ENCODE data around the gene STK39. TPM values are rescaled to one million over a fixed set of nuclear protein-coding genes. Genes with fewer than 3 reads are reported as not detected.

The STK39 gene
- total RNA-seq, 1 experiment from 2014 or later = 18.3 TPM

GRCh38 chr2:168233726-168234406 is 13.5 kb downstream of the STK39 start:
- no peaks in the 10 kb centered on the region for H3K9me3 ChIP-seq (replicated peaks)
- no peak for DNase-seq (ENCODE audit: low read depth in 1 of 2, low spot score in 2 of 2)
- no peak overlapping the region for H3K4me3 ChIP-seq

GRCh38 chr2:168233166-168233565 is 14.2 kb downstream of the STK39 start:
- H3K27me3 ChIP-seq (replicated peaks) = no peaks in the 10 kb centered on the region
- no peak overlapping the region for H3K4me3 ChIP-seq
- H3K36me3 ChIP-seq = peaks cover 3% of the 10 kb centered on the region; the same call in 1 of the 2 replicates
- H3K27ac ChIP-seq = no peak overlapping the region
- H3K4me1 ChIP-seq (replicated peaks) = peaks cover 8% of the 10 kb centered on the region
- H3K9me3 ChIP-seq (replicated peaks) = no peaks in the 10 kb centered on the region
- DNase-seq (ENCODE audit: low read depth in 1 of 2, low spot score in 2 of 2) = no peak

More at GRCh38 chr2:168233726-168234406, 13.5 kb downstream of the STK39 start:
- H3K4me1 ChIP-seq (replicated peaks) = peaks cover 10% of the 10 kb centered on the region
- H3K27me3 ChIP-seq (replicated peaks) = no peaks in the 10 kb centered on the region
- H3K36me3 ChIP-seq = peaks cover 3% of the 10 kb centered on the region; the same call in 1 of the 2 replicates
- H3K27ac ChIP-seq = no peak overlapping the region

- H3K27ac ChIP-seq = no peak overlapping the region
- H3K36me3 ChIP-seq = peaks cover 3% of the 10 kb centered on the region; the same call in 1 of the 2 replicates
- DNase-seq (ENCODE audit: low read depth in 1 of 2, low spot score in 2 of 2) = no peak
- no peaks in the 10 kb centered on the region for H3K27me3 ChIP-seq (replicated peaks)
- no peaks in the 10 kb centered on the region for H3K9me3 ChIP-seq (replicated peaks)
- no peak overlapping the region for H3K4me3 ChIP-seq
- no peaks in the 10 kb centered on the region for H3K4me1 ChIP-seq (replicated peaks)
Observed at GRCh38 chr2:168231609-168232241, 15.7 kb downstream of the STK39 start.

GRCh38 chr2:168230389-168230788 is 17.0 kb downstream of the STK39 start:
- DNase-seq (ENCODE audit: low read depth in 1 of 2, low spot score in 2 of 2) = no peak
- Histone ChIP-seq H3K36me3 (peaks cover 3% of the 10 kb centered on the region; the same call in 1 of the 2 replicates), H3K27me3 (replicated peaks) (no peaks in the 10 kb centered on the region), H3K4me3 (no peak overlapping the region), H3K9me3 (replicated peaks) (no peaks in the 10 kb centered on the region), H3K4me1 (replicated peaks) (no peaks in the 10 kb centered on the region), H3K27ac (no peak overlapping the region)

- no peak overlapping the region for H3K27ac ChIP-seq
- no peak overlapping the region for H3K4me3 ChIP-seq
- DNase-seq (ENCODE audit: low read depth in 1 of 2, low spot score in 2 of 2) = no peak
- no peaks in the 10 kb centered on the region for H3K36me3 ChIP-seq
- H3K4me1 ChIP-seq (replicated peaks) = peaks cover 8% of the 10 kb centered on the region
- H3K9me3 ChIP-seq (replicated peaks) = no peaks in the 10 kb centered on the region
- no peaks in the 10 kb centered on the region for H3K27me3 ChIP-seq (replicated peaks)
Observed at GRCh38 chr2:168224346-168224745, 23.0 kb downstream of the STK39 start.

- Histone ChIP-seq H3K4me1 (replicated peaks) (peaks cover 20% of the 10 kb centered on the region), H3K36me3 (no peaks in the 10 kb centered on the region), H3K9me3 (replicated peaks) (no peaks in the 10 kb centered on the region), H3K27ac (no peak overlapping the region), H3K4me3 (no peak overlapping the region), H3K27me3 (replicated peaks) (no peaks in the 10 kb centered on the region)
- no peak for DNase-seq (ENCODE audit: low read depth in 1 of 2, low spot score in 2 of 2)
Observed at GRCh38 chr2:168222088-168222487, 25.3 kb downstream of the STK39 start.

GRCh38 chr2:168220965-168221819 is 26.2 kb downstream of the STK39 start:
- Histone ChIP-seq H3K27me3 (replicated peaks) (no peaks in the 10 kb centered on the region), H3K36me3 (no peaks in the 10 kb centered on the region), H3K27ac (no peak overlapping the region), H3K4me1 (replicated peaks) (peaks cover 29% of the 10 kb centered on the region), H3K9me3 (replicated peaks) (no peaks in the 10 kb centered on the region), H3K4me3 (no peak overlapping the region)
- DNase-seq (ENCODE audit: low read depth in 1 of 2, low spot score in 2 of 2) = no peak

GRCh38 chr2:168217920-168218319 is 29.5 kb downstream of the STK39 start:
- no peak for DNase-seq (ENCODE audit: low read depth in 1 of 2, low spot score in 2 of 2)
- Histone ChIP-seq H3K36me3 (no peaks in the 10 kb centered on the region), H3K4me3 (no peak overlapping the region), H3K27ac (no peak overlapping the region), H3K4me1 (replicated peaks) (peaks cover 33% of the 10 kb centered on the region), H3K9me3 (replicated peaks) (no peaks in the 10 kb centered on the region), H3K27me3 (replicated peaks) (no peaks in the 10 kb centered on the region)

GRCh38 chr2:168216351-168217005 is 30.9 kb downstream of the STK39 start:
- Histone ChIP-seq H3K4me3 (no peak overlapping the region), H3K4me1 (replicated peaks) (peaks cover 44% of the 10 kb centered on the region), H3K27me3 (replicated peaks) (no peaks in the 10 kb centered on the region), H3K9me3 (replicated peaks) (no peaks in the 10 kb centered on the region), H3K27ac (no peak overlapping the region), H3K36me3 (no peaks in the 10 kb centered on the region)
- DNase-seq (ENCODE audit: low read depth in 1 of 2, low spot score in 2 of 2) = peak in 1 of 2 experiments; percentile 13

- no peak overlapping the region for H3K4me3 ChIP-seq
- H3K9me3 ChIP-seq (replicated peaks) = no peaks in the 10 kb centered on the region
- no peak overlapping the region for H3K27ac ChIP-seq
- no peaks in the 10 kb centered on the region for H3K36me3 ChIP-seq
- peaks cover 40% of the 10 kb centered on the region for H3K4me1 ChIP-seq (replicated peaks)
- H3K27me3 ChIP-seq (replicated peaks) = no peaks in the 10 kb centered on the region
- no peak for DNase-seq (ENCODE audit: low read depth in 1 of 2, low spot score in 2 of 2)
Observed at GRCh38 chr2:168215813-168216212, 31.6 kb downstream of the STK39 start.

GRCh38 chr2:168212866-168213265 is 34.5 kb downstream of the STK39 start:
- peaks cover 42% of the 10 kb centered on the region for H3K4me1 ChIP-seq (replicated peaks)
- H3K36me3 ChIP-seq = 0 out of 2 replicates have a peak, but pooled peaks cover 3% of the 10 kb centered on the region
- no peak overlapping the region for H3K4me3 ChIP-seq
- DNase-seq (ENCODE audit: low read depth in 1 of 2, low spot score in 2 of 2) = no peak
- no peaks in the 10 kb centered on the region for H3K9me3 ChIP-seq (replicated peaks)
- H3K27me3 ChIP-seq (replicated peaks) = no peaks in the 10 kb centered on the region
- H3K27ac ChIP-seq = no peak overlapping the region

GRCh38 chr2:168212167-168212566 is 35.2 kb downstream of the STK39 start:
- Histone ChIP-seq H3K4me1 (replicated peaks) (peaks cover 35% of the 10 kb centered on the region), H3K4me3 (no peak overlapping the region), H3K27me3 (replicated peaks) (no peaks in the 10 kb centered on the region), H3K36me3 (0 out of 2 replicates have a peak, but pooled peaks cover 3% of the 10 kb centered on the region), H3K27ac (no peak overlapping the region), H3K9me3 (replicated peaks) (no peaks in the 10 kb centered on the region)
- DNase-seq (ENCODE audit: low read depth in 1 of 2, low spot score in 2 of 2) = no peak

GRCh38 chr2:168211664-168212163 is 35.7 kb downstream of the STK39 start:
- Histone ChIP-seq H3K9me3 (replicated peaks) (no peaks in the 10 kb centered on the region), H3K4me3 (no peak overlapping the region), H3K27ac (peak overlapping the region; percentile 51; the same call in 1 of the 2 replicates), H3K27me3 (replicated peaks) (no peaks in the 10 kb centered on the region), H3K36me3 (0 out of 2 replicates have a peak, but pooled peaks cover 3% of the 10 kb centered on the region), H3K4me1 (replicated peaks) (peaks cover 30% of the 10 kb centered on the region)
- no peak for DNase-seq (ENCODE audit: low read depth in 1 of 2, low spot score in 2 of 2)

Data from SJSA1 (cell line).